Sigmoid colon (tissue), 4 donors: Measurements from ENCODE around the gene RAP1GAP.

Experiments used
- POLR2A ChIP-seq, 2 donors: fragments of 450-650 bp; IDR thresholded peaks; one replicate each; pipeline ENCODE4 v1.6.1; 2016; ENCODE audit warnings: antibody characterized with exemption in 2 of 2, mild to moderate bottlenecking in 2 of 2, moderate library complexity in 2 of 2
- POLR2AphosphoS5 ChIP-seq, 4 donors: sonication (generic); formaldehyde crosslinking; IDR thresholded peaks; one replicate each; pipeline ENCODE4 v1.6.1; 2017; ENCODE audit warnings: antibody characterized with exemption in 4 of 4
- TF ChIP-seq, protein P1 (sequence below), 4 experiments: fragments of 450-650 bp in 3 of 4; fragments of 200-600 bp in 1 of 4; IDR thresholded peaks; one replicate each; pipeline ENCODE4 v1.5.1; 2016 to 2019; ENCODE audit warnings: antibody characterized with exemption in 4 of 4, mild to moderate bottlenecking in 3 of 4, moderate library complexity in 2 of 4

DNA sequence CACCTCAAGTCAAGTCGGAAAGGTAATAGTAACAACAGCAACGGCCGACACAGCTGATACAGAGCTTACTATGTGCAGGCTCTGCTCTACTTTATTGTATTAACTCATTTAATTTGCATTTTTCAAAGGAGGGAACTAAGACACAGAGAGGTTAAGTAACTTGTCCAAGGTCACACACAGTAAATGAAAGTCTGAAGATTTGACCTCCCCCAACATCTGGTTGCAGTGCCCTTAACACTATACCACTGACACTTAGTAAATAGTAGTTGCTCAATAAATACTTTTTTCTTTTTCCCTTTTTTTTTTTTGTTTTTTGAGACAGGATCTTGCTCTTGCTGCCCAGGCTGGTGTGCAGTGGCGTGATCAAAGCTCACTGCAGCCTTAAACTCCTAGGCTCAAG is 39.2 kb downstream of the RAP1GAP start:
- TF ChIP-seq, protein P1, sequence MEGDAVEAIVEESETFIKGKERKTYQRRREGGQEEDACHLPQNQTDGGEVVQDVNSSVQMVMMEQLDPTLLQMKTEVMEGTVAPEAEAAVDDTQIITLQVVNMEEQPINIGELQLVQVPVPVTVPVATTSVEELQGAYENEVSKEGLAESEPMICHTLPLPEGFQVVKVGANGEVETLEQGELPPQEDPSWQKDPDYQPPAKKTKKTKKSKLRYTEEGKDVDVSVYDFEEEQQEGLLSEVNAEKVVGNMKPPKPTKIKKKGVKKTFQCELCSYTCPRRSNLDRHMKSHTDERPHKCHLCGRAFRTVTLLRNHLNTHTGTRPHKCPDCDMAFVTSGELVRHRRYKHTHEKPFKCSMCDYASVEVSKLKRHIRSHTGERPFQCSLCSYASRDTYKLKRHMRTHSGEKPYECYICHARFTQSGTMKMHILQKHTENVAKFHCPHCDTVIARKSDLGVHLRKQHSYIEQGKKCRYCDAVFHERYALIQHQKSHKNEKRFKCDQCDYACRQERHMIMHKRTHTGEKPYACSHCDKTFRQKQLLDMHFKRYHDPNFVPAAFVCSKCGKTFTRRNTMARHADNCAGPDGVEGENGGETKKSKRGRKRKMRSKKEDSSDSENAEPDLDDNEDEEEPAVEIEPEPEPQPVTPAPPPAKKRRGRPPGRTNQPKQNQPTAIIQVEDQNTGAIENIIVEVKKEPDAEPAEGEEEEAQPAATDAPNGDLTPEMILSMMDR (IDR thresholded peaks at IDR 0.05) = no peak
- TF ChIP-seq POLR2A (IDR thresholded peaks at IDR 0.05) (no peak), POLR2AphosphoS5 (IDR thresholded peaks at IDR 0.05) (no peak)
